Measurements from ENCODE around the gene RASSF7. TPM values are rescaled to one million over a fixed set of nuclear protein-coding genes. Genes with fewer than 3 reads are reported as not detected.
A peak's percentile ranks its signal among the peaks of the same experiment; 100 is the strongest.

RASSF7 gene
- total RNA-seq, 4 donors from 2014 or later: 99.7 to 174 (median 139) TPM

DNA sequence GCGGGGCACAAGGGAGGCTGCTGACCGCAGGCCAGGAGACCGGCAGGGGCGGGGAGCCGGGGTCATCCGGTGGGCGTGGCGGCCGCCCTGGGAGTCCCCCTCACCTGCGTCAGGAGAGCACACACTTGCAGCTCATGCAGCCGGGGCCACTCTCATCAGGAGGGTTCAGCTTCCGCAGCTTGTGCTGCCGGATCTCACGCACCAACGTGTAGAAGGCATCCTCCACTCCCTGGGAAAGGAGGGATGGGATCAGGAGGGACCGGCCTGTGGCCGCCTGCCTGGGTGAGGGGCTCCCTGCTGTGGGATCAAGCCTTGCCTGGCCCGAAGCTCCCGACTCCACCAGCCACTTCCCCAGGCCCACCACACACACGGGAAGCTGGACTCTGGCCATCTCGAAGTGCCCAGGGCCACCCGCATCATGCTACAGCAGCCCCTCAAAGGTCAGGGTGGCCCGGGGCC lies 28.2 kb upstream of the RASSF7 start:
- 72 to 80% methylated on average over 18 to 23 of the region's 23 CpGs for WGBS, 2 donors
- peak in 1 of 2 donors; percentile 85 for DNase-seq (ENCODE audit: low spot score in 2 of 2)
- intact Hi-C loops (cut with DNase I; ENCODE audit: low total_unique reads): no loop called here
- H3K4me3 ChIP-seq (ENCODE audit: low read depth, poor library complexity, severe bottlenecking): no peak overlapping the region
- TF ChIP-seq, protein P1, sequence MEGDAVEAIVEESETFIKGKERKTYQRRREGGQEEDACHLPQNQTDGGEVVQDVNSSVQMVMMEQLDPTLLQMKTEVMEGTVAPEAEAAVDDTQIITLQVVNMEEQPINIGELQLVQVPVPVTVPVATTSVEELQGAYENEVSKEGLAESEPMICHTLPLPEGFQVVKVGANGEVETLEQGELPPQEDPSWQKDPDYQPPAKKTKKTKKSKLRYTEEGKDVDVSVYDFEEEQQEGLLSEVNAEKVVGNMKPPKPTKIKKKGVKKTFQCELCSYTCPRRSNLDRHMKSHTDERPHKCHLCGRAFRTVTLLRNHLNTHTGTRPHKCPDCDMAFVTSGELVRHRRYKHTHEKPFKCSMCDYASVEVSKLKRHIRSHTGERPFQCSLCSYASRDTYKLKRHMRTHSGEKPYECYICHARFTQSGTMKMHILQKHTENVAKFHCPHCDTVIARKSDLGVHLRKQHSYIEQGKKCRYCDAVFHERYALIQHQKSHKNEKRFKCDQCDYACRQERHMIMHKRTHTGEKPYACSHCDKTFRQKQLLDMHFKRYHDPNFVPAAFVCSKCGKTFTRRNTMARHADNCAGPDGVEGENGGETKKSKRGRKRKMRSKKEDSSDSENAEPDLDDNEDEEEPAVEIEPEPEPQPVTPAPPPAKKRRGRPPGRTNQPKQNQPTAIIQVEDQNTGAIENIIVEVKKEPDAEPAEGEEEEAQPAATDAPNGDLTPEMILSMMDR (IDR thresholded peaks at IDR 0.05): no peak
- TF ChIP-seq POLR2A (IDR thresholded peaks at IDR 0.05): no peak

DNA sequence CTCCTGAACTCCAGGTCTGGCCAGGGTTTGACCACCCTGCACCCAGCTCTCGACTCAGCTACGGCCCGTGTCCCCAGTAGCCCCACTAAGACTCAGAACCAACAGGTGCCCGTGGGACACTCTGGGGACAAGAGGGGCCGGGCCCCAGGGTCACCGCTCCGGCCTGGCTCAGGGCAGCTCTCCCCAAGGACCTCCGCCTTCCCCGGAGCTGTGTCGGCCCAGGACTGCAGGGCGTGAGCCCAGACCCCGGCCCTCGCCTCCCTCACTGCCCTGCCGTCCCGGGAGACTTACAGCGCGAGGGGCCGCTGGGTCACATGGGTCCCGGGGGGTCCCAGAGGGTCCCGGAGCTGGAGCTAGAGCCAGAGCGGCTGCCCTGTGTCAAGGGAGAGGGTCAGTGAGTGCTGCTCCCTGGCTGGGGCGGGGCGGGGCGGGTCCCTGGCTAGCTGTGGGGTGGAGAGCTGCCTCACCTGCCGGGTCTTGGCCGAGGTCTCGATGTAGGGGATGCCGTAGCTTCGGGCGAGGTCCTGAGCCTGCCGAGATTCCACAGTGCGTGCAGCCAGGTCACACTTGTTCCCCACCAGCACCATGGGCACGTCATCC lies 27.7 kb upstream of the RASSF7 start:
- no peak overlapping the region for H3K4me3 ChIP-seq (ENCODE audit: low read depth, poor library complexity, severe bottlenecking)
- TF ChIP-seq POLR2A (IDR thresholded peaks at IDR 0.05): no peak
- TF ChIP-seq, protein P1 (IDR thresholded peaks at IDR 0.05): no peak
- peak in 1 of 2 donors; percentile 87 for DNase-seq (ENCODE audit: low spot score in 2 of 2)
- intact Hi-C loops (cut with DNase I; ENCODE audit: low total_unique reads): no loop called here
- WGBS, 2 donors: 74 to 86% methylated on average over 12 to 23 of the region's 33 CpGs

DNA sequence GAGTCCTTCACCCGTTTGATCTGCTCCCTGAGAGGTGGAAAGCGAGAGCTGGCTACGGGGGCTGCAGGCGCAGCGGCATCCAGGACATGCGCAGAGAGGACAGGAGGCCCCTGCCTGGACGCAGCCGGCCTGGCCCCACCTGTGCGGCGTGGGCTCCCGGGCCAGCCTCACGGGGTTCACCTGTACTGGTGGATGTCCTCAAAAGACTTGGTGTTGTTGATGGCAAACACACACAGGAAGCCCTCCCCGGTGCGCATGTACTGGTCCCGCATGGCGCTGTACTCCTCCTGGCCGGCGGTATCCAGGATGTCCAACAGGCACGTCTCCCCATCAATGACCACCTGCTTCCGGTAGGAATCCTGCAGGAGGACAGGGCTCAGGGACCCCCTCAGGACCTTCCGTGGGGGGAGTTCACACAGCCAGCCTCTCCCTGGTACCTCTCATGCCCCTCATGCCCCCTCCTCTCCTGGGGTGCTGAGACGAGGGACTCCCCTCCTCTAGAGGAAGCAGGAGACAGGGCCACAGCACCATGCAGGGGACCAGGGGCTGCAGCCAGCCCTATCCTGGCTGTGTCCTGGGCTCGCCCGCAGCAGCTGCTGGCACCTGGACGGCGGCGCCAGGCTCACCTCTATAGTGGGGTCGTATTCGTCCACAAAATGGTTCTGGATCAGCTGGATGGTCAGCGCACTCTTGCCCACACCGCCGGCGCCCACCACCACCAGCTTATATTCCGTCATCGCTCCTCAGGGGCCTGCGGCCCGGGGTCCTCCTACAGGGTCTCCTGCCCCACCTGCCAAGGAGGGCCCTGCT lies 27.0 kb upstream of the RASSF7 start:
- TF ChIP-seq, protein P1 (IDR thresholded peaks at IDR 0.05): no peak
- no peak for TF ChIP-seq POLR2A (IDR thresholded peaks at IDR 0.05)
- intact Hi-C loops (cut with DNase I; ENCODE audit: low total_unique reads): no loop called here
- H3K4me3 ChIP-seq (ENCODE audit: low read depth, poor library complexity, severe bottlenecking): no peak overlapping the region
- 82 to 90% methylated on average over 19 to 37 of the region's 37 CpGs for WGBS, 2 donors
- DNase-seq (ENCODE audit: low spot score in 2 of 2): peak in 1 of 2 donors; percentile 85

DNA sequence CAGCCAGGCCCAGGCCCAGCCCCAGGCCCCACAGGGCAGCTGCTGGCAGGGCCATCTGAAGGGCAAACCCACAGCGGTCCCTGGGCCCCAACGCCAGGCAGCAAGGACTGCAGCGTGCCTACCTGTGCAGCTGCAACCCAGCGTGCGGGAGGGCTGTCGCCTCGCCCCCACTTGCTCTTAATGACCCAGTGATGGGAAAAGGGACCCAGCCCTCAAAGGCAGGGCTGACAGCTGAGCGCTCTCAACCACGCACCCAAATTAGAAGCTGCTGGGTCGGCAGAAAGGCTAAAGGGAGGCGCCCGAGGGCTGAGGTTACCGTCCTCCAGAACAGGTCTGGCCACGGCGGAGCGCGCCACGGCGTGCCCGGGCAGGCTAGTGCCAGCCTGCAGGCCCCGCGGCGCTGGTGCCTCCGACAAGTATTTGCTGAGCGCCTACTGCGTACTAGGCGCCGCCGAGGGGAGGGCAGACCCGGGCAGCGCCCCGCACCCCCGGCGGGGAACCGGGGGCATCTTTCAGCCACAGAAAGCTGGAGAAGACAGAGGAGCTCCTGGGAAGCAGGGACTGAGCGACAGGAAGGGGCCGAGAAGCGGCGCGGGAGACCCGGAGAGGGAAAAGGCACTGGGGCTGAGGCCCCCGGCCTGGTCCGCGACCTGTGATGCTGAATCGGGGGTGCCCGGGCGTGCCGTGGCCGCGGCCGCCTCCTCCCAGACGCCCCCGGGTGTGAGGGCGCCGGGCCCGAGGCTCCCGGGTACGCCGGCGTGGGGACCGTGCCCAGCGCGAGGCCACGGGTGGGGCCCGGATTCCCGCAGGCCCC lies 26.2 kb upstream of the RASSF7 start:
- WGBS, 2 donors: 6 to 10% methylated on average over 42 to 47 of the region's 66 CpGs
- peak overlapping the region; percentile 43 for H3K4me3 ChIP-seq (ENCODE audit: low read depth, poor library complexity, severe bottlenecking)
- DNase-seq (ENCODE audit: low spot score in 2 of 2): peak; percentile 82 to 95
- no peak for TF ChIP-seq POLR2A (IDR thresholded peaks at IDR 0.05)
- TF ChIP-seq, protein P1 (IDR thresholded peaks at IDR 0.05): no peak
- intact Hi-C loops (cut with DNase I; ENCODE audit: low total_unique reads): no loop called here

DNA sequence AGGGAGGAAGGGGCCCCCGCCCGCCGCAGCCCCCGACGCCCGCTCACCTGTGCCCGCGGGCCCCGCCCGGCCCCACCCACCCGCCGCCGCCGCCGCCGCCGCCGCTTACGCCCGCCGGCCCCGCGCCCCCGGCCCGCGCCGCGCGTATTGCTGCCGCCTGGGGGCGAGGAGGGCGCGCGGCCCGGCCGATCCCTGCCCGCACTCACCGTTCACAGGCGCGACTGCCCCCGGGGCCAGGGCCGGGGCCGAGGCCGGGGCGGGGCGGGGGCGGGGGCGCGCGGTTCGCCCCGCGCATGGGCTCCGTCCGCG lies 25.6 kb upstream of the RASSF7 start:
- intact Hi-C loops (cut with DNase I; ENCODE audit: low total_unique reads): no loop called here
- DNase-seq (ENCODE audit: low spot score in 2 of 2): no peak
- TF ChIP-seq, protein P1 (IDR thresholded peaks at IDR 0.05): no peak
- TF ChIP-seq POLR2A (IDR thresholded peaks at IDR 0.05): no peak
- WGBS, 2 donors: 7% methylated on average over 6 of the region's 56 CpGs; no CpG with 5 or more reads in 1 of the 2 donors
- H3K4me3 ChIP-seq (ENCODE audit: low read depth, poor library complexity, severe bottlenecking): peak overlapping the region; percentile 43

Data from lower leg skin (tissue), 4 donors.